Astrocyte (in vitro differentiated cells and primary cell): Measurements from ENCODE around the gene GATM.

Source experiments
- CTCF ChIP-seq: IDR thresholded peaks from 2 replicates; pipeline ENCODE4 v1.5.1; 2011; ENCODE audit warnings: low read depth, mild to moderate bottlenecking, inconsistent platforms, low read length, moderate library complexity; ENCODE audit not compliant: insufficient read depth
- EZH2 ChIP-seq: IDR thresholded peaks from 2 replicates; pipeline ENCODE4 v1.6.1; 2012; ENCODE audit warnings: mild to moderate bottlenecking, low read length, inconsistent platforms; ENCODE audit not compliant: insufficient read depth

GRCh38 chr15:45409596-45409995, 31.3 kb upstream of the GATM start:
- no peak for TF ChIP-seq CTCF
- TF ChIP-seq EZH2 = no peak
